ENCODE measurements around the gene C1orf167. TPM values are rescaled to one million over a fixed set of nuclear protein-coding genes. Genes with fewer than 3 reads are reported as not detected.

The C1orf167 gene
- total and polyA plus RNA-seq, 3 experiments from 2014 or later, result 0.81 TPM; not detected in 2

Other genes starting within 250 kb of the C1orf167 start
- 1 to 10 TPM; 1.8 to 2.0 TPM for gene FBXO2, start 107.8 kb upstream of the C1orf167 start, total RNA-seq
- gene FBXO2, start 107.8 kb upstream of the C1orf167 start, polyA plus RNA-seq, result 4.6 TPM
- gene FBXO44, start 107.3 kb upstream of the C1orf167 start, total RNA-seq, result 10 to 100 TPM; 14.2 to 16.0 TPM
- 12.0 TPM for gene FBXO44, start 107.3 kb upstream of the C1orf167 start, polyA plus RNA-seq
- gene FBXO6, start 98.0 kb upstream of the C1orf167 start, total RNA-seq, result 1 to 10 TPM; 8.8 to 9.4 TPM
- 30.4 TPM for gene FBXO6, start 98.0 kb upstream of the C1orf167 start, polyA plus RNA-seq
- 10 to 100 TPM; 60.1 to 66.2 TPM for gene MAD2L2, start 81.0 kb upstream of the C1orf167 start, total RNA-seq
- gene MAD2L2, start 81.0 kb upstream of the C1orf167 start, polyA plus RNA-seq, result 57.2 TPM
- gene DRAXIN, start 70.5 kb upstream of the C1orf167 start, total RNA-seq, result under 1 TPM; 0.09 to 0.11 TPM
- 0.12 TPM for gene DRAXIN, start 70.5 kb upstream of the C1orf167 start, polyA plus RNA-seq
- gene AGTRAP, start 26.1 kb upstream of the C1orf167 start, total RNA-seq, result 10 to 100 TPM in 1 of 2 experiments, 1 to 10 TPM in 1; 9.7 to 10.6 TPM
- gene AGTRAP, start 26.1 kb upstream of the C1orf167 start, polyA plus RNA-seq, result 103 TPM
- gene MTHFR, start 43.8 kb downstream of the C1orf167 start, total RNA-seq, result 10 to 100 TPM; 13.5 to 16.3 TPM
- gene MTHFR, start 43.8 kb downstream of the C1orf167 start, polyA plus RNA-seq, result 10.0 TPM
- 1 to 10 TPM; 8.9 to 9.3 TPM for gene CLCN6, start 44.0 kb downstream of the C1orf167 start, total RNA-seq
- gene CLCN6, start 44.0 kb downstream of the C1orf167 start, polyA plus RNA-seq, result 1.7 TPM
- not detected for gene NPPA, start 85.6 kb downstream of the C1orf167 start, total RNA-seq
- not detected for gene NPPA, start 85.6 kb downstream of the C1orf167 start, polyA plus RNA-seq
- not detected for gene NPPB, start 96.8 kb downstream of the C1orf167 start, total RNA-seq
- gene NPPB, start 96.8 kb downstream of the C1orf167 start, polyA plus RNA-seq, result not detected
- 10 to 100 TPM; 31.3 to 33.9 TPM for gene KIAA2013, start 164.2 kb downstream of the C1orf167 start, total RNA-seq
- 63.2 TPM for gene KIAA2013, start 164.2 kb downstream of the C1orf167 start, polyA plus RNA-seq
- gene PLOD1, start 172.5 kb downstream of the C1orf167 start, total RNA-seq, result 10 to 100 TPM; 25.8 to 31.0 TPM
- 9.4 TPM for gene PLOD1, start 172.5 kb downstream of the C1orf167 start, polyA plus RNA-seq
- 10 to 100 TPM; 97.1 to 97.2 TPM for gene MFN2, start 218.3 kb downstream of the C1orf167 start, total RNA-seq
- gene MFN2, start 218.3 kb downstream of the C1orf167 start, polyA plus RNA-seq, result 40.9 TPM